GM18498 (cell line): Measurements from ENCODE around the gene FAM174B.
"Not testable (repeated sequence)": the region's sequence is repeated elsewhere in the genome, so short reads cannot be mapped to it uniquely, and the experiment has no call there.

ENCODE experiments used
- ATAC-seq: cut with Tn5 transposase; IDR thresholded peaks from one replicate; pipeline ENCODE4 v1.9.1; 2021; ENCODE audit warnings: mild to moderate bottlenecking, moderate library complexity; ENCODE audit not compliant: unreplicated experiment

The FAM174B gene

DNA sequence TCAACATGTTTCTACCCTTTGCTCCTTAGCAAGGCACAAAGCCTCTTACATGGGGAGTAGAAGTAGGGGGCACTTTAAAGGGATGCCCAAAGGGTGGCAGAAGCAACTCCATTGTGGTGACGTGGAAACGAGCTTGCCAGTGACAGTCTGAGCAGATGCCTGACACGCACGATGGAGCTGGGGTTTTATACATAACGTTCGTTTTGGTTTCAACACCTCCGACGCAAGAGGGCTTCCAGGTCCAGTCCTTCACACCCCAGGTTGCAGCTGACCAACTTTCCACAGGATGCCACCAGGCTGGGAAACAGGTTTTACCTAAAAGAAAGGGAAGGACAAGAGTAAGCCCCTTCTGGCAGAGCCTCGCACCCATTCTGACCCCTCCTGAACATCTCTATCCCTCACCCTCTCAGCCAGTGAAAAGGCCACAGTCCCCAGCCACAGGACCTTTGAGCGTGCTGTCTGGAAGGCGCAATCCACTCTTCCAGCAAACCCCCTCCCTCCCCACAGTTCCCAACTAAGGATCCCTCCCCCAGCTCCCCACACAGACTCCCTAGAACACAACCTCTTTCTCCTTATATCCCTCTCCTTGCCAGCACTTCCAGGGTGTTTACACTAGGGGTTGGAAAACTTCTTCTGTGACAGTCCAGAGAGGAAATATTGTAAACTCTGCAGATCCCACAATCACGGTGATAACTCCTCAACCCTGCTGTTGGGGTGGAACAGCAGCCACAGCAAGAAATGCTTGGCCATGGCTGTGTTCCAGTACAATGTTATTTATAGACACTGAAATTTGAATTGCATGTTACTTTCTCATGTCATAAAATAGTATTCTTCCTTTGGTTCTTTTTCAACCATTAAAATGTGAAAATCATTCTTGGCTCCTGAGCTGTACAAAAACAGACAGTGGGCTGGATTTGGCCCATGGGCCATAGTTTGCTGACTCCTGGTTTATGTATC lies 36.2 kb downstream of the FAM174B start:
- ATAC-seq, result no peak

DNA sequence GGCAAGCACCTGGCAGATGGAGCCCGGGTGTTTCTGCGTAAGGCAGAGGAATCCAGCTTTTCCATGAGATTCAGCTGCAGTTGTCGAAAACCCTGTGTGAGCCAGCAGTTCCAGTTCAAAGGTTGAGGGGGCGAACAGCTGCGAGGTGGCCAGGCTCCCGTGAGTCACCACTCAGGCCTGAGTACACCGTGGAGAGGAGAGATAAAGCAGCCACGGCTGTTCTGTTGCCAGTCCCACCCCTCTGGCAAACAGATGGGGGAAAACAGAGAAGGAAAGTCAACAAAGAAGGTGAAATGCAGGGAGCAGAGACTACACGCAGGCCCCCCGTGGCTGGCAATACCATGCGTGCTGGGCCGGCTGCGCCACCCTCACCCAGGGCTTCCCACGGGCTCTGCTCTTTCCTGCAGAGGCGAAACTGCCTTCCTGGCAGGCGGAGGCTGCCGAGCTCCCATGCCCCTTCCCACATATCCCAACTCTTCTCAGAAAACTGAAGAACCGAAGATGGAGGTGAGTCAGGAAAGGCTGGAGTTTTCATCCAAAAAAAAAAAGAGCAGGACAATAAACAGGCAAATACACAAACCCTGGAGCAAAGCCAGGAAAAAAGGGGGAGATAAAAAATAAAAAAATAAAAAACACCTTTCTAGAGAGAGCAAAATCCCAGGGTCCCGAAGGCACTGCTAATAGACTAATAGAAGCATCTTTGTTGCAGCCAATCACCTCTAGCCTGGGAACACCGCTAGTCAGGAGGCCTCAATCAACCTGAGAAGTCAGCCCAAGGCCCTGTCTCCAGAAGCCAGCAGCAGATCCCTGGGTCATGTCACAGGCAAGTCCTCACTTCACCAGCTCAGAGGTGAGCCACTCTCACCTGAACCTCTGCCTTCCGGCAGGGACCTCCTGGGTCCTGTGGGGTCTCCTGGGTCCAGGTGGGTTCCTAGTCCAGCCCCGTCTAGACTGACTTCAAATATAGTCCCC lies 37.7 kb downstream of the FAM174B start:
- ATAC-seq, result no peak

DNA sequence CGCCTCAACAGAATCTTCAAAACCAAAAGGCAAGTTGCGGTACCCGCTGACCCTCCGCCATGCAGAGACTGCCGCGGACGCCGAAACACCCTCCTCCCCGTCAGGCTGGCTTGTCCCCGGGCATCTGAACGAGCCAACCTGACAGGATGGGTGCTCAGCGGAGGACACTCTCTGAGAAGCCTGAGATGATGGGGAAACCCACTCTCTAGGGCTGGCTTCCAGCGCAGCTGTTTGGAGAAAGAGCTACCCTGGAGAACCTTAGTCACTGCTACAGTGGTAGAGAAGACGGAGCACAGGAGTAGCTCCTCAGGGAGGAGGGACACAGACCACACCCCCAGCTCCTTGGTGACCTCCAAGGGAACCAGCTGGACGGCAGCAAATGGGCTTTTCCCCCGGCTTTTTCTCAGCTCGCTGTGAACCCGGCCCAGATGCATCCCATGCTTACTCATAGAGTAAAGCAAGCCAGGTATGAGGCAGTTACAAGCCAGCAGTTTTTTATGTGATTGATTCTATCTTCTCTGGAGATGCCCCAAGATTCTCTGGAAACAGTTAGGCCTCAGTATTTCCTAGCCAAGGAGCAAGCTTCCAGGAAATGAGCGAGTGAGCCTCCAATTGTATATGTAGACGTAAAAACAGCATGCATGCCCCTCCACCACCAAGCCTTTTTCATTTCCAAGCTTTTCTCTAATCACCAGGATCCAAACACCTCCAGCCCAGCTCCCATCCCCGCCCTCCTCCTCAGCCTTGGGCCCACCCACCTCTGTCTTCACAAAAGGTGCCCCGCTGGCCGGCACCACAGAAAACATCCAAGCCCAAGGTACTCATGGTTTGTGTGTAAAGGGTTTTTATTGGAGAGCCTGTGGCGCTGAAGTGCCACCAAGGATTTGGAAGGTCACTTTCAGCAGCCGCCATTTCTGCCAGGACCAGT lies 38.7 kb downstream of the FAM174B start:
- ATAC-seq, result no peak

DNA sequence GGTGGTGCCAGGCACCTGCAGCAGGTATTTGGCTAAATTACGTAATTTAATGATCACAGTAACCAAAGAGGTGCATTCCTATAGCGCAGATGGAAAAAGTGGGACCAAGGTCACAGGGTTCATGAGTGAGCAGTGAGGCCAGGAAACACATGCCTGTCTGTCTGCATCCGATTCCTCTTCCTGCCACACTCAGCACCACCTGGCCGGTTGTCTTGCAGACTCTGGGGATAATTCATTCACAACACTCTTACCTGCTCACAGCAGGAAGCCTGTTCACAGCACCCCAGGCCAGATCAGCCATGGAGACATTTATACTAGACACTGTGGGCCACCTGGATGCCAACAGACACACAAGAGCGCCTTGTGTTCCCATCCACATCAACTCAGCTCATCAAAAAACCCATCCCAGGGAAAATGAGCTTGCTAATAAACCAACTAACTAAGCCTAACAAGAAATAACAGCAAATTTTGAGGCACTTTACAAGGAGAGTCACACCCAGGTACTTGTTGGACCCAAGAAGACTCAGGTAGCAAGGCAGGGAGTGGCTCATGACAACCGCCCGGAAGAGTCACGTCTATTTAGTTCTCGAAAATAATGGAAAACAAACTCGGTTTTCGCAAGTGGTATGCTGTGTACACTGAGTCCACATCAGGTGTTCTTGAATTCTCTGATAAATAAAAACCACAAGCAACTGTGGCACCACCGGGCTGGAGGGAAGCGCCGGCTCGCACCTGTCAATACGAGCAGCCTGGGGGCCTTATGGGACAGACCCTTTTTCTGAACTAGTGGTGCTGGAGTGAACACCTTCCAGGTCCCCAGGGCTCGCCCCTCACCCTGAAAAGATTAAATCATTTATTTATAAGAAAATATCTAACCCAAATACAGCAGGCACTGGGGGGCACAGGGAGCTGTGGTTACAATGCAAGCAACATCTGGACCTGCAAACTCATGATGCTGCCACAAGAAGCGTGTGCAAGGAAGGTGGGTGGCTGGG lies 40.5 kb downstream of the FAM174B start:
- no peak for ATAC-seq

DNA sequence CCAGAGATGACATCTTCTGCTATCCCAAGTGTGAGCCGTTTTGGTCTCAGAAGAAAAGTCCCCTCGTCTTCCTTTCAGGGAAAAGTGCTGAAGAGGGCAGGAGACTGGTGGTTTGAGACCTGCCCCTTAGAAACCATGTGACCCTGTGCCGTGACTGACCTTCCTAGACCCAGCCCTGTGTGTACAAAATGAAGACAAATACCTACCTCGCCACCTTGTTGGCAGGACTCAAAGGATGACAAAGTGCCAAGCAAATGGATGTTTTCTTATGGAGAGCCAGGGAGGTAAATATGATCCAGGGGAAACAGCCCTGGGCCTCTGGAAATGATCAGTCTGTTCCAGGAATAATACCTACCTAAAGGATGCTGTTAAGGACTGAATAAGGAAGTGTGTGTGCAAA lies 41.3 kb downstream of the FAM174B start:
- no peak for ATAC-seq

DNA sequence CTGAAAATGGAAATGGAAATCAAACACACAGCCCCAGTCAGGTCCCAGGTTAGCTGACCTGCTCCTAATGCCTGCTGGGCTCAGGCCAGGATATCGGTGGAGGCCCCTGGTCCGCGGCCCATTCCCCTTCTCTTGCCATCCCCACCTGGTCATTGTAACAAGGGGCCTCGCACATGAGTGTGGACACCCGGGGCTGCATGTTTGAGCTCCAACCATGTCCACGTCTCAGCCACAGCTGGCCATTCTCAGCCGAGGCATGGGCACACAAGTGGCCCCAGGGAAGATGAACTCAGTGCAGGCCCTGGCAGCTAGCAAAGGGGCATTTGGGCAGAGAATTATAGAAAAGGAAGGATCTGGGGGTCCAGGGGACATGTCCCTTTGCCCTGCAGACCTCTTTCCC lies 41.7 kb downstream of the FAM174B start:
- ATAC-seq, result no peak

DNA sequence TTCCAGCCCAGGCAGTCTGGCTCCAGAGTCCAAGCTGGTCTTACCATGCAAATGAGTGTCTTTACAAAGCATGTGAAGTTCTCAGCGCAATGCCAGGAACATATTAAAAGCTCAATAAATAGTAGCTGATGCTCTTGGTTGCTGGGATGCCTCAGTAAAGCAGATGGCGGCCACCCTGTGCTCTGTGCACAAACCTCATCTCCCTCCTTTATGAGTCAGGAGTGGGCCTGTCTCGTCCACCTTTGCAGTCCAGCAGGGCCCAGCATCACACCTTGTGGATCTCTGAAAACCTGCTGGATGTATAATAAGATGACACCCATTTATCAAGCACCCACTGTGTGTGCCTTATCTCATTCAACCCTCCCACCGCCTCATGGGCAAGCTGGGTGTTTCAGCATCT lies 42.7 kb downstream of the FAM174B start:
- no peak for ATAC-seq

DNA sequence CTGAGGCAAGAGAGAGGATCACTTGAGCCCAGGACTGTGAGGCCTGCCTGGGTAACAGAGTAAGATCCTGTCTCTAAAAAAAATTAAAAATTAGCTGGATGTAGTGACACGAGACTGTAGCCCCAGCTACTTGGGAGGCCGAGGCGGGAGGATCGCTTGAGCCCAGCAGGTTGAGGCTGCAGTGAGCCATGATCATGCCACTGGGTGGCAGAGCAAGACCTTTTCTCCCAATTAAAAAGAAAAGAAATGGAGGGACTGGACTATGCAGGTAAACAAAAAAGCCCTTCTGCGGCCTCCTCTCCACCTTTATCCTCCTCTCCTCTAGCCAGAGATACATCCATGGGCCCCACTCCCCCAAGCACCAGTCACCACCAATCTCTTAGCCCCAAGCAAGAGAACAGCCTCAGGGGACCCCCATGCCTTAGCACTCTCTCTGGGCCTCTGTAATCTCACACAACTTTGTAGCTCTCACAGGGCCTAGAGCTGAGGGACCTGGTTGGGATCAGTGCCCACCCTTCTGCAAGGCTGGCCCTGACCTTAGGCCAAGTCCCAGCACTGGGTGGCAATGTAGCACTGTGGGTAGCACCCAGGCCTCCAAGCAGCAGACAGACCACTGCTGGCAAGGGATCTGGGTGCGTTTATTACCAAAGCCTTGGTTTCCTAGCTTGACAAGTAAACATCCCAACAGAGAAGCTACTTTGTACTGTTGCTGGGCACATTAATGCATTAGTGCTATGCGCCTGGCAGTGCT lies 43.4 kb downstream of the FAM174B start:
- no peak for ATAC-seq

DNA sequence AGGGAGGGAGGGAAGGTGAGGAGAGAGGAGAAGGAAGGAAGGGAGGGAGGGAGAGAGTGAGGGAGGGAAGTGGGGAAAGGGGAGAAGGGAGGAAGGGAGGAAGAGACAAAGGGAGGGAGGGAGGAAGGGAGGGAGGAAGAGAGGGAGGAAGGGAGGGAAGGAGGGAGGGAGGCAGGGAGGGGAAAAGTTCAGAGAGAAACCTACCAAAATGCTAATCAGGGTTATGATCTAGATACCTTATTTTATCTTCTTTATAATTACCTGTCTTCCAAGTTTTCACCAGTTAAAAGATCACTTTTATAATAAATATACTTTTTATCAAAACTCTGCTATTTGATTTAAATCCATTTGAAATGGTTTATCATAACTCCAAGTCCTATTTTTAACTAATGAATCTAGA lies 44.4 kb downstream of the FAM174B start:
- ATAC-seq, result no peak

DNA sequence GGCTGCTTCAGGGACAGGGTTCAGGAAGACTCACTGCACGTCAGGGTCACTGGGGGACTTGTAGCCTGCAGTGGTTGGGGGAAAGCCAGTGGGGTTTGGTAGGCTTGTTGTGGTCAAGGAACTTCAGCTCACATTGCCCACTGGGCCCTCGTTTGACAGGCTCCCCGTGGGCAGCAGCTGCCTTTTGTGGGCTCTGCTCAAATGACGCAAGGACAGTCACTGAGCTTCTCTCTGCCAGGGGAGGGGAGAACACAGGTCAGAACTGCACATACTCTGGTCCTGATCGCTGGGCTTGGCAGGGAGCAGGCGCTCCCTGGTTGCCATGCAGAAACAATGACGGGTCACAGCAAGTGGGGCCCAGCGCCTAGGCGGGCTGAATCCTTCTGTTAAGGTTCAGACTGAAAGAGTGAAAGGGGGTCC lies 45.5 kb downstream of the FAM174B start:
- ATAC-seq, result no peak

DNA sequence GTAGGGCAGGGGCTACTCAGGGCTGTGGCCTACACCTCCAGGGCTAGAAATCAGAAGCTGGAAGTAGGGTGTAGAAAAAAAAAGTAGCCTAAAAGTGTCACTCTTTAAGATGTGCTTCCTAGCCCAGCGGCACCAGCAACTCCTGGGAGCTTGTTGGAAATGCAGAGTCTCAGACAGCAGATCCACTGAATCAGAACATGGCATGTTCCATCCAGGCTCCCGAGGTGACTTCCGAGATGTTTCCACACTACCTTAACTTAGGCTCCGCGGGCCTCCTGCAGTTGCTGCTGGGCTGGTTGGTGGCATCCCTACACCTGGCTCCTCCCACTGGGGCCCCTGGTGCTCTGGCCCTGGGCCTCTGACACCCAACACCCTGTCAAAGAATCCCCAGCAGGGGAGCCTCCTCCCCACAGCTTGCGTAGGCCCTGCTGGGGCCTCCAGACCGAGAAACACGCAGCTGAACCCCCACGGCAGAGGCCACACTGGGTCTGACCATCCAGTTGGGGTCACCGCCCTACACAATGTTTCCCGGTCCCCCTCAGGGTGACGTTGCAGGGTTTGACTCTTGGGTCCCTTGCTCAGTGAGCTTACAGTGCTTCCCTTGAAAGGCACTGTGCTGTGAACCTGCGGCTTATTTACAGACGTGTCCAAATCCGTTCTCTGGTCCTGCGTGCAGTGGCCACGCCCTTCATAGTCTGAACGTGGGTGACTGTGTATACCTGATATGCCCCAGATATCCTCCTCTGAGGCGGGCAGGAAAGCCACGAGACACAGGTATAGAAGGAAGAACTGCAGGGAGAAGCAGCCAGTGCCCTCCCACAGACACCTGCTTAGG lies 46.5 kb downstream of the FAM174B start:
- ATAC-seq, result no peak

DNA sequence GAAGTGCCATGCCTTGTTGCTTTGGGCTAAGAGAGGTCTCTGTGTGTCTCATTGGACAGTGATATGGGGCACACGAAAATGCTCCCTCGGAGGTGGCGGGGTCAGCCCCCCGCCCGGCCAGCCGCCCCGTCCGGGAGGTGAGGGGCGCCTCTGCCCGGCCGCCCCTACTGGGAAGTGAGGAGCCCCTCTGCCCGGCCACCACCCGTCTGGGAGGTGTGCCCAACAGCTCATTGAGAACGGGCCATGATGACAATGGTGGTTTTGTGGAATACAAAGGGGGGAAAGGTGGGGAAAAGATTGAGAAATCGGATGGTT lies 48.8 kb downstream of the FAM174B start:
- not testable (repeated sequence) for ATAC-seq

DNA sequence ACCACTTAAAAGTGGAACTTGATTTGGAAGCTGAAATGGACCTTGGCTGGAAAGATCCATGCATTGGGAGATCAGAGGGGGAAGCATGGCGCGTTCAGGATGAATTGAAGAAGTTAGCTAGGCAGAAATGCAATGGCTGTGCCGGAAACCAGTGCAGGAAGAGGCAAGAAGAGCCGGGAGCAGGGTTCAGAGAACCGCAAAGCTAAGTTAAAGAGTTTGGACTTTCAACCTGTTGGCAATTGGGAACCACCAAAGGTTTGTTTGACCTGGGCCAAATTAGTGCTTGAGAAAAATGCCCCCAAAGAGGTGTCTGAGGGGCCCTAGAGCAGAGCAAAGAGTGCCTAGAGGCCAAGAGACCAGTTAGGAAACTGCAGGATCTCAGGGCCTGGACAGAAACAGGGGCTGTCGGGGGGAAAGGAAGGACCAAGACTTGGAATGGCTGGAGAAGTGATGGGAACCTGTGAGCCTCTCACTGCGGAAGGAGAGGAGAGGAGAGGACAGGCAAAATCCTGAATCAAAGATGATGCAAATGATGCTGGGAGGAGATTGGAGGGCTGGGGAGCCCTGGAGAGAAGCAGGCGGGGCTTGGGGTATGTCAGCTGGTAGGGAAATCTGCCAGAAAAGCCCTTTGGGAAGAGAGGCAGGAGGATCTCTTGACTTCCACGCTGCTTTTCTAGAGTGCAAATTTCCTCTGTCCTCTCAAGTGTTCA lies 49.3 kb downstream of the FAM174B start:
- no peak for ATAC-seq

DNA sequence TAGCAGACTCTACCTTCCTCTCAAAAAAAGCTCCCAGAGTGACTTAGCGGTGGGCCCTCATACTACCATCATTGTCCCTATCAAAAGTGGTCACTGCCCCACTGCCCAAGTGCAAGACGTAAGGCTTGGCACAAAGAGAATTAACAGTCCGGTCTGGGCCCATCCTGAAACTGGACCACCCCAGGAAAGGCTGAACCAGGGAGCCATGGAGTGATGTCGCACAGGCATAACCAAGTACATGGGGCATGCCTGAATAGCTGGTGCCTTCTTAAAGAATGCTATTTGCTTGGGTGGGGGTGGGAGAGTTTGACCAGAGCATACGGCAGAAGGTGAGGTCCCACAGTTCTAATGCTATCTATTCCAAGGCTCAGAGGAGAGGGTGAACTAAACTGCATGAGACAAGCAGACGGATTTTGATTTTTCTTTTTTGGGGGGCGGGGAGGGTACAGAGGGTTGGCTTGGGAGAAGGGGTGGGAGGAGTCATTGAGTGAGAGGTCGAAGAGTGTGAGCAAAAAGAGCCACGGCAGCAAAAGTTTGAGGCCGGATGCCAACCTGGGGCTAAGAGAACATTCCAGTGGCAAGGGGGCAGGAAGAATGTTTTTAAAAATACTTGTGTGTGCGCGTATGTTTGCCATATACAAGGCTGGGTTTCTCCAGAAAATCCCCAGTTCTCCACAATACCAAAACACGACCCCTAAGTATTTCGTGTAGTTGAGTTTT lies 50.2 kb downstream of the FAM174B start:
- no peak for ATAC-seq

DNA sequence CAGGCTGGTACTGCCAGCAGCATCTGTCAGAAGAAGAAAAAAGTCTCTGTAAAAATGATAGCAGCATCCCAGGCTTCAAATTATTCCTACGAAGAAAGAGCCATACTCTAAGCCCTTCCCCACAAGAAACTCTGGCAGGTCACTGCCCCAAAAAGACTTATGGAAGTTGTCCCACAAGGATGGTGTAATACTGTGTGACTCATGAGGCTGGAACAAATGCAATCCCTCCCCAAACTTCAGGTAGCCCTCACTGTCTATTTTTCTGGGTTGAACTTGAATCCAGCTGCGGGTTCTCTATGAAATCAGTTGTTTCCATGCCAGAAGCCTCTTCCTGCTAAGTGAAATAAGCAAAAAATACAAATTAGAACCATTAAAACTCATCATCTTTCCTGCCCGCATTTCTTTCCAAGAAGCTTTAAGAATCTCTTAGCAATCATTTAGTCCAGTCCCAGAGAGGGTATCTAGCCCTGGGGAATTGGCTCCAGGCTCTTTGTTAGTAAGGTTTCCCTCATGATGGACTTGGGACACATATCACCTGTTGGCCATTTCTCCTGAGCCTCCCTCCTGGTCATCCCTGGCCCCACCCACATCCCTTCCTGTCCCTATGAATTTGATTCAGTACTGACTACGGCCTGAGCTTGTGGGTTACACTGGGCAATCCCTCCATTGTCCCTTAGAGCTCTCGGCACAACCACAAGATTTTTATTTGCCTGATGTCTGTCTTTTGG lies 51.7 kb downstream of the FAM174B start:
- ATAC-seq, result no peak

DNA sequence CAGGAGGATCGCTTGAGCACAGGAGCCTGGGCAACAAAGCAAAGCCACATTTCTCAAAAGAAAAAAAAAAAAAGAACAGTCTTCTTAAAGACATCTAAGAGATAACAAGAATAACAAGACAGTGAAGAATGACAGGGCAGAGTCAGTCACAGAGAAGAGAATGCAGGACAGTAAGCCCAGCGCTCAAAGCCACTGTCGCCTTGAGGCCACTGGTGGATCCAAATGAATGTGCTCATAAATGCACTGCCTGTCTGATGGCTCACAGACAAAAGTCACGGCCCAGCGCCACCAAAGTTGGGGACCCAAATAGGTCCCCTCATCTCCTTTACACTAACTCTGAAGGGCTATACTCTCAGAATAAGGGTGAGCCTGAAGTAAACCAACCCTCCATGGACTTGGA lies 52.3 kb downstream of the FAM174B start:
- no peak for ATAC-seq
